ENCODE measurements around the gene NSRP1. TPM values are rescaled to one million over a fixed set of nuclear protein-coding genes. Genes with fewer than 3 reads are reported as not detected.

Gene NSRP1
- total and polyA plus RNA-seq, 2 donors (not counting 3 experiments of a cell fraction or from before 2014, with no cell fraction given), result 11.2 to 29.1 TPM

DNA sequence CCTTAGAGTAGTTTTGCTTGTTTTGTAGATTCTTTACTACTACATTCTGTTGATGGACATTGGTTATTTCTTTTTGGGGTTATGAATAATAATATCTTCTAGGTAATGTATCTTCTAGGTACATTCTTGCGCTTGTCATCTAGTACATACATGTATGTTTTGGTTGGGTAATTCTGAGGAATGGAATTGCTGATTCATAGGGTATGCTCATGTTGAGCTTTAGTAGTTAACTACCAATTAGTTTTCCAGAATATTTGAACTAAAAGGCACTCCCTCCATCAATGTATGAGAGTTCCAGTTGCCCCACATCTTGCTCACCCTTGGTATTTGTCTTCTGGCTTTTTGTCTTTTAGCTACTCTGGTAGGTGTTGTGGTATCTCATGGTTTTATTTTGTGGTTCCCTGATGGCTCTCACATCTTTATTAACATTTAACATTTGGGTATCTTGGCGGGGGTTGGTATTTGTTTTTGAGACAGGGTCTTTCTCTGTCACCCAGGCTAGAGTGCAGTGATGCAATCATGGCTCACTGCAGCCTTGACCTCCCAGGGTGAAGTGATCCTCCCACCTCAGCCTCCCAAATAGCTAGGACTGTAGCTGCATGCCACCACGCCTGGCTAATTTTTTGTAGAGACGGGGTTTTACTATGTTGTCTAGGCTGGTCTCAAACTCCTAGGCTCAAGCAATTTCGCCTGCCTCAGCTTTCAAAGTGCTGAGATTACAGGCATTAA lies 71.8 kb downstream of the NSRP1 start:
- H2AFZ ChIP-seq (ENCODE audit: low read depth, low read length), result no peak overlapping the region
- H3K4me3 ChIP-seq (replicated peaks in 1 of 3; ENCODE audit: insufficient read depth in 1 of 3, low read depth in 1 of 3, low read length in 3 of 3), result no peak overlapping the region
- FAIRE-seq (no peak), DNase-seq (ENCODE audit: low read depth, low spot score) (no peak)
- H3K9ac ChIP-seq (replicated peaks; ENCODE audit: extremely low read depth, insufficient read depth, low read length), result no peak overlapping the region
- no peaks in the 10 kb centered on the region for H3K9me1 ChIP-seq (replicated peaks; ENCODE audit: control insufficient read depth, extremely low read depth, insufficient read depth, low read length)
- no peak overlapping the region for H3K4me2 ChIP-seq (ENCODE audit: insufficient read depth, low read length)
- H3K27me3 ChIP-seq (ENCODE audit: control insufficient read depth in 2 of 2, insufficient read depth in 2 of 2, low read length in 2 of 2), result no peaks in the 10 kb centered on the region
- intact Hi-C loops (cut with micrococcal nuclease), result no loop called here
- CTCF ChIA-PET, result interaction anchor here (0.9 to 2.8 kb wide), 5 partner anchors 10 to 380 kb away, joined by 3 to 13 read pairs (median 3); no protein-coding TSS in a partner anchor
- H4K20me1 ChIP-seq (replicated peaks; ENCODE audit: control insufficient read depth, extremely low read depth, insufficient read depth, low read length), result no peaks in the 10 kb centered on the region
- no TSS peak for BruUV-seq (replicated peaks)
- TF ChIP-seq FOS (IDR thresholded peaks at IDR 0.05; ENCODE audit: borderline replicate concordance, insufficient read depth, low read length) (no peak), EZH2 (IDR thresholded peaks at IDR 0.05; ENCODE audit: borderline replicate concordance, low read depth, low read length, severe bottlenecking) (no peak), JUN (IDR thresholded peaks at IDR 0.05; ENCODE audit: borderline replicate concordance, insufficient read depth, insufficient read length, low read depth) (no peak), POLR2A (IDR thresholded peaks at IDR 0.05; ENCODE audit: low read depth, low read length) (no peak), POLR2AphosphoS5 (IDR thresholded peaks at IDR 0.05; ENCODE audit: insufficient read depth, low read depth, low read length) (no peak), MYC (IDR thresholded peaks at IDR 0.05; ENCODE audit: low read depth, low read length) (no peak), GATA2 (IDR thresholded peaks at IDR 0.05; ENCODE audit: insufficient read depth, insufficient read length, low read depth, low read length) (no peak)
- TF ChIP-seq, protein P1, sequence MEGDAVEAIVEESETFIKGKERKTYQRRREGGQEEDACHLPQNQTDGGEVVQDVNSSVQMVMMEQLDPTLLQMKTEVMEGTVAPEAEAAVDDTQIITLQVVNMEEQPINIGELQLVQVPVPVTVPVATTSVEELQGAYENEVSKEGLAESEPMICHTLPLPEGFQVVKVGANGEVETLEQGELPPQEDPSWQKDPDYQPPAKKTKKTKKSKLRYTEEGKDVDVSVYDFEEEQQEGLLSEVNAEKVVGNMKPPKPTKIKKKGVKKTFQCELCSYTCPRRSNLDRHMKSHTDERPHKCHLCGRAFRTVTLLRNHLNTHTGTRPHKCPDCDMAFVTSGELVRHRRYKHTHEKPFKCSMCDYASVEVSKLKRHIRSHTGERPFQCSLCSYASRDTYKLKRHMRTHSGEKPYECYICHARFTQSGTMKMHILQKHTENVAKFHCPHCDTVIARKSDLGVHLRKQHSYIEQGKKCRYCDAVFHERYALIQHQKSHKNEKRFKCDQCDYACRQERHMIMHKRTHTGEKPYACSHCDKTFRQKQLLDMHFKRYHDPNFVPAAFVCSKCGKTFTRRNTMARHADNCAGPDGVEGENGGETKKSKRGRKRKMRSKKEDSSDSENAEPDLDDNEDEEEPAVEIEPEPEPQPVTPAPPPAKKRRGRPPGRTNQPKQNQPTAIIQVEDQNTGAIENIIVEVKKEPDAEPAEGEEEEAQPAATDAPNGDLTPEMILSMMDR (IDR thresholded peaks at IDR 0.05; ENCODE audit: extremely low read depth in 1 of 2, insufficient read depth in 1 of 2, low read depth in 1 of 2, low read length in 2 of 2), result no peak
- TF ChIP-seq, protein P2, sequence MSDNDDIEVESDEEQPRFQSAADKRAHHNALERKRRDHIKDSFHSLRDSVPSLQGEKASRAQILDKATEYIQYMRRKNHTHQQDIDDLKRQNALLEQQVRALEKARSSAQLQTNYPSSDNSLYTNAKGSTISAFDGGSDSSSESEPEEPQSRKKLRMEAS (IDR thresholded peaks at IDR 0.05; ENCODE audit: insufficient read depth, insufficient read length), result no peak
- POLR2A ChIA-PET, result no interaction called here
- dilution Hi-C loops (cut with MboI; ENCODE audit: extremely low pct_ligation_motif_present, low sequenced_read_pairs), result no loop called here
- H3K79me2 ChIP-seq (ENCODE audit: control insufficient read depth, insufficient read depth, low read length), result no peaks in the 10 kb centered on the region
- no peaks in the 10 kb centered on the region for H3K9me3 ChIP-seq (replicated peaks; ENCODE audit: control insufficient read depth, insufficient read depth, low read length)
- H3K27ac ChIP-seq (ENCODE audit: insufficient read depth, low read depth, low read length), result no peak overlapping the region
- no peaks in the 10 kb centered on the region for H3K4me1 ChIP-seq (ENCODE audit: control insufficient read depth, extremely low read depth, insufficient read depth, low read length)
- H3K36me3 ChIP-seq (ENCODE audit: control insufficient read depth in 2 of 2, extremely low read depth in 1 of 2, insufficient read depth in 2 of 2, low read length in 2 of 2), result peaks cover 6 to 10% of the 10 kb centered on the region in 2 experiments

Measured in endothelial cell of umbilical vein (primary cell).